Measurements from ENCODE around the gene NDFIP2.

GRCh38 chr13:79547211-79548195 is 66.5 kb downstream of the NDFIP2 start:
- TF ChIP-seq CTCF (IDR thresholded peaks at IDR 0.05) (no peak), TCF7L2 (IDR thresholded peaks at IDR 0.05; ENCODE audit: low read depth, low read length) (no peak)

All from Panc1 (cell line).